ENCODE measurements around the gene NHS. TPM values are rescaled to one million over a fixed set of nuclear protein-coding genes. Genes with fewer than 3 reads are reported as not detected.

The NHS gene
- total RNA-seq, 1 donor from 2014 or later: 8.3 TPM

DNA sequence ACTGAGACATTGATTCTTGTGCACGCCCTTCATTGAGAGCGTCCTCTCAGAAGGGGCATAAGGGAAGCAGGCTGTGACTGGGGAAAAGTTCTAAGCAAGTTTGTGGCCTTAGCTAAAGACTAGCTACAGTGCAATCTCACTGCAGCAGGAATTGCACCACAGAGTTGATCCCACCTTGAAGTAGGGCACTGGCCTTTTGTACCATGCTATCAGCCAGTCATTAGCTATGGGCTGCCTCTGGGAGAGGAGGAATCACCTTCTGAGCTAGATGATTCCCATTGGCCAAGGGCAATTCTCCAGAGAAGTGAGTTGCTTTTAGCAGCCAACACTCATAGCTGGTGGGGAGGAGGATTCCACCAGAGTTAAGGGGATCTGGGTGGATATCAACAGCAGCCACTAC is 219.7 kb downstream of the NHS start:
- Histone ChIP-seq H3K27ac (no peak overlapping the region), H3K9me3 (no peaks in the 10 kb centered on the region), H3K4me1 (peaks cover 13% of the 10 kb centered on the region), H3K4me3 (no peak overlapping the region), H3K36me3 (no peaks in the 10 kb centered on the region), H3K27me3 (no peaks in the 10 kb centered on the region)
- TF ChIP-seq POLR2A (IDR thresholded peaks at IDR 0.05) (no peak), POLR2AphosphoS5 (IDR thresholded peaks at IDR 0.05; ENCODE audit: insufficient read depth in 1 of 2, low read depth in 1 of 2) (no peak), CTCF (IDR thresholded peaks at IDR 0.05) (no peak)
- no peak for DNase-seq (ENCODE audit: extremely low spot score in 2 of 2)
- intact Hi-C loops (cut with DNase I): no loop called here

DNA sequence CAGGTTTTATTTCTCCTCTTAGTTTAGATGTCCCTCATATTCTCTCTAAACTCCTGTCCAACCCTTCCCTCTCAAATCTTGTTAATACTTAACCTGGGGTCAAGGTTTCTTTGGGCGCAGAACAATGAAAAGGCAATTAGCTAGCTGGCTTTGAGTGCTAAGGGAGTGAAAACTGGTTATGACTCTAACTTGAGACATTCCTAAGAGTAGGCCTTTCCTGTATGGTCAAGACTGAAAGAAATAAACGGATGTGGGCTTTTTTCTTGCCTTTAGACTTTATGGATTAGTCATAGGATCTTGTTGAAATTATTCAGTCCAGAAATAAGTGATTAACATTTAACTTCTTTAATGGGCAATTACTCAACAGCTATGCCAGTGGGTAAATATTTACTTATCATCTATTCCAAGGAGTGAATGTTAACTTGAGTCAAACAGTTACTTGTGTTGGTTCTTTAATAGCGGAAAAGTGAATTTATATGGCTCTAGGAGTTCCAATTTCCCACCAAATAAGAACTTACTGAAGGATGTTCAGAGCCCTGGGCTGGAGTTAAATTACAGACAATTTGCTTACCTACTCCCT is 220.5 kb downstream of the NHS start:
- H3K27ac ChIP-seq: no peak overlapping the region
- no peaks in the 10 kb centered on the region for H3K9me3 ChIP-seq
- intact Hi-C loops (cut with DNase I): no loop called here
- peaks cover 13% of the 10 kb centered on the region for H3K4me1 ChIP-seq
- no peak for TF ChIP-seq POLR2AphosphoS5 (IDR thresholded peaks at IDR 0.05; ENCODE audit: insufficient read depth in 1 of 2, low read depth in 1 of 2)
- no peak for TF ChIP-seq CTCF (IDR thresholded peaks at IDR 0.05)
- TF ChIP-seq POLR2A (IDR thresholded peaks at IDR 0.05): no peak
- H3K4me3 ChIP-seq: no peak overlapping the region
- no peaks in the 10 kb centered on the region for H3K27me3 ChIP-seq
- DNase-seq (ENCODE audit: extremely low spot score in 2 of 2): no peak
- H3K36me3 ChIP-seq: no peaks in the 10 kb centered on the region

DNA sequence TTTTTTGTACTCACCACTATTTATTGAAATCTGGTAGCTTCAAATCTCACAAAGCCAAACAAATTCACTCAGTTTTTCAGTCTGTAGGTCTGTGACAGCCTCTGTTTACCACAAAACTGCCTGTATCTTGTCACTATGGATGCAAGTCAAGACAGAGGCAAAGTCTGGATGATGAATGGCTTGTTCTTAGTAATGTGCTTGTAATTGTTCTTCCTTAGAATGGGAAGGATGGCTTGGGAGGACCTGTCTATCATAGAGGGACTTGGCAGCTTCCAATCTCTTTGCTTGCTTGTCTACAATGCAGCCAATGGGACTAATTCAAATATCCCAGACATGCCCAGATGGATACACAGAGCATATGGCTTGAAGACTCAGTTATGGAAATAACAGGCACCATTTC is 221.1 kb downstream of the NHS start:
- intact Hi-C loops (cut with DNase I): no loop called here

DNA sequence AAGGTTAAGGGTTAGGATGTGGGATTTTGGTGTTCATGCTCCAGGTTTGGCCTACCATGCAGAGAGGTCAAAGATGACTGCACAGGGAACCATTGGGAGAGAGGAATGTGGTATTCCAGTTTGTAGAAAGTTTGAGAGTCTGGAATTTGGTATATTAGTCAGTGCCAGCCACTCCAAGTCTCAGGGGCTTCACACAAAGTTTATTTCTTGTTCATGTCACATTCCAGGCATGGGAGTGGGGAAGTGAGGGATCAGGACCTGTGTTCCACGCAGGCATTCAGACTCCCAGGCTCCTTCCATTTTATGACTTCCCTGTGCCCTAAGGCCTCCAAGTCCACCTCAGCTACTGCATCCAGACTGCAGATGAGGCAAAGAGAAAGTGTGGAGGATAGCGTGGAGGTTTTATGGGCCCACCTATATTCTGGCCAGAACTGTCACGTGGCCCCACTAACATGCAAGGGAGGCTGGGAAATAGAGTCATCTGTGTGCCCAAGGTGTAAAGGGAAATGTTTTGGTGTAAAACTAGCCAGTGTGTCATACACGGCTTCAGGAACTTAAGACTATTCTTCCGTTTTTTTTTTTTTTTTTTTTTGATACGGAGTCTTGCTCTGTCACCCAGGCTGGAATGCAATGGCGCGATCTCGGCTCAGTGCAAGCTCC is 221.7 kb downstream of the NHS start:
- Histone ChIP-seq H3K36me3 (no peaks in the 10 kb centered on the region), H3K9me3 (no peaks in the 10 kb centered on the region), H3K4me3 (no peak overlapping the region), H3K27ac (no peak overlapping the region), H3K27me3 (no peaks in the 10 kb centered on the region), H3K4me1 (peaks cover 13% of the 10 kb centered on the region)
- intact Hi-C loops (cut with DNase I): no loop called here
- TF ChIP-seq POLR2A (IDR thresholded peaks at IDR 0.05): no peak
- TF ChIP-seq POLR2AphosphoS5 (IDR thresholded peaks at IDR 0.05; ENCODE audit: insufficient read depth in 1 of 2, low read depth in 1 of 2): no peak
- no peak for TF ChIP-seq CTCF (IDR thresholded peaks at IDR 0.05)
- DNase-seq (ENCODE audit: extremely low spot score in 2 of 2): no peak

More for the DNA sequence above, 221.1 kb downstream of the NHS start:
- Histone ChIP-seq H3K27me3 (no peaks in the 10 kb centered on the region), H3K36me3 (no peaks in the 10 kb centered on the region), H3K4me3 (no peak overlapping the region), H3K27ac (no peak overlapping the region), H3K9me3 (no peaks in the 10 kb centered on the region), H3K4me1 (peaks cover 13% of the 10 kb centered on the region)
- no peak for DNase-seq (ENCODE audit: extremely low spot score in 2 of 2)
- no peak for TF ChIP-seq POLR2A (IDR thresholded peaks at IDR 0.05)
- TF ChIP-seq CTCF (IDR thresholded peaks at IDR 0.05): no peak
- TF ChIP-seq POLR2AphosphoS5 (IDR thresholded peaks at IDR 0.05; ENCODE audit: insufficient read depth in 1 of 2, low read depth in 1 of 2): no peak

DNA sequence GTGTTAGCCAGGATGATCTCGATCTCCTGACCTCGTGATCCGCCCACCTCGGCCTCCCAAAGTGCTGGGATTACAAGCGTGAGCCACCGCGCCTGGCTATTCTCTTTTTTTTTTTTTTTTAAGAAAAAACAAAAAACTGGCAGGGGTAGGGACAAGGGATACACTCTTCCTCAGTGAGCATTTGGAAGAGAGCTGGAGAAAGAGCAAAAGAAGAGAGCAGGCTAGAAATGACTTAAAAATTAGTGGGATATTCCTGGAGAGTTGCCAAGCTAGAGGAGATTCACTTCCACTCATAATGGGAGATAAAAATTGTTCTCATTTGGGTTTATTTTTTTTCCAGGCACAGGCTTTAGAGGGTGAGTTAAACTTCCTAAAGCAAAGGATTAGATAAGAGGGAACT is 222.3 kb downstream of the NHS start:
- TF ChIP-seq POLR2A (IDR thresholded peaks at IDR 0.05): no peak
- no peak for TF ChIP-seq CTCF (IDR thresholded peaks at IDR 0.05)
- TF ChIP-seq POLR2AphosphoS5 (IDR thresholded peaks at IDR 0.05; ENCODE audit: insufficient read depth in 1 of 2, low read depth in 1 of 2): no peak
- peaks cover 13% of the 10 kb centered on the region for H3K4me1 ChIP-seq
- H3K27ac ChIP-seq: peak overlapping the region; percentile 20
- H3K27me3 ChIP-seq: no peaks in the 10 kb centered on the region
- intact Hi-C loops (cut with DNase I): no loop called here
- H3K4me3 ChIP-seq: no peak overlapping the region
- no peak for DNase-seq (ENCODE audit: extremely low spot score in 2 of 2)
- no peaks in the 10 kb centered on the region for H3K36me3 ChIP-seq
- H3K9me3 ChIP-seq: no peaks in the 10 kb centered on the region

Data from vagina (tissue), 2 donors.